Measurements from ENCODE around the gene TCTN2. TPM values are rescaled to one million over a fixed set of nuclear protein-coding genes. Genes with fewer than 3 reads are reported as not detected.

The TCTN2 gene
- polyA plus RNA-seq, 1 experiment = 8.1 TPM

GRCh38 chr12:123643911-123644310 lies 27.0 kb upstream of the TCTN2 start:
- Histone ChIP-seq H3K27me3 (ENCODE audit: control insufficient read depth, insufficient read depth, low read length) (no peaks in the 10 kb centered on the region), H3K36me3 (ENCODE audit: control insufficient read depth, insufficient read depth, low read length) (peaks cover 9% of the 10 kb centered on the region), H3K4me3 (ENCODE audit: low read depth, low read length) (no peak overlapping the region)
- TF ChIP-seq, protein P1, sequence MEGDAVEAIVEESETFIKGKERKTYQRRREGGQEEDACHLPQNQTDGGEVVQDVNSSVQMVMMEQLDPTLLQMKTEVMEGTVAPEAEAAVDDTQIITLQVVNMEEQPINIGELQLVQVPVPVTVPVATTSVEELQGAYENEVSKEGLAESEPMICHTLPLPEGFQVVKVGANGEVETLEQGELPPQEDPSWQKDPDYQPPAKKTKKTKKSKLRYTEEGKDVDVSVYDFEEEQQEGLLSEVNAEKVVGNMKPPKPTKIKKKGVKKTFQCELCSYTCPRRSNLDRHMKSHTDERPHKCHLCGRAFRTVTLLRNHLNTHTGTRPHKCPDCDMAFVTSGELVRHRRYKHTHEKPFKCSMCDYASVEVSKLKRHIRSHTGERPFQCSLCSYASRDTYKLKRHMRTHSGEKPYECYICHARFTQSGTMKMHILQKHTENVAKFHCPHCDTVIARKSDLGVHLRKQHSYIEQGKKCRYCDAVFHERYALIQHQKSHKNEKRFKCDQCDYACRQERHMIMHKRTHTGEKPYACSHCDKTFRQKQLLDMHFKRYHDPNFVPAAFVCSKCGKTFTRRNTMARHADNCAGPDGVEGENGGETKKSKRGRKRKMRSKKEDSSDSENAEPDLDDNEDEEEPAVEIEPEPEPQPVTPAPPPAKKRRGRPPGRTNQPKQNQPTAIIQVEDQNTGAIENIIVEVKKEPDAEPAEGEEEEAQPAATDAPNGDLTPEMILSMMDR (IDR thresholded peaks at IDR 0.05; ENCODE audit: insufficient read depth, low read depth, low read length) = no peak
- POLR2A ChIA-PET = no interaction called here
- no peak for DNase-seq (ENCODE audit: low read depth)
- CTCF ChIA-PET = interaction anchor here (1.7 kb wide), 1 partner anchor 14 kb away, joined by 3 read pairs; no protein-coding TSS in a partner anchor

- no peak for DNase-seq (ENCODE audit: low read depth)
- ChIA-PET CTCF (interaction anchor here (1.1 to 1.7 kb wide), 2 partner anchors 13 to 27 kb away, joined by 3 to 4 read pairs; no protein-coding TSS in a partner anchor), POLR2A (no interaction called here)
- TF ChIP-seq, protein P1 (IDR thresholded peaks at IDR 0.05; ENCODE audit: insufficient read depth, low read depth, low read length) = no peak
- no peaks in the 10 kb centered on the region for H3K27me3 ChIP-seq (ENCODE audit: control insufficient read depth, insufficient read depth, low read length)
- H3K36me3 ChIP-seq (ENCODE audit: control insufficient read depth, insufficient read depth, low read length) = peaks cover 9% of the 10 kb centered on the region
- no peak overlapping the region for H3K4me3 ChIP-seq (ENCODE audit: low read depth, low read length)
Measured at GRCh38 chr12:123645380-123645779, 25.5 kb upstream of the TCTN2 start.

DNA sequence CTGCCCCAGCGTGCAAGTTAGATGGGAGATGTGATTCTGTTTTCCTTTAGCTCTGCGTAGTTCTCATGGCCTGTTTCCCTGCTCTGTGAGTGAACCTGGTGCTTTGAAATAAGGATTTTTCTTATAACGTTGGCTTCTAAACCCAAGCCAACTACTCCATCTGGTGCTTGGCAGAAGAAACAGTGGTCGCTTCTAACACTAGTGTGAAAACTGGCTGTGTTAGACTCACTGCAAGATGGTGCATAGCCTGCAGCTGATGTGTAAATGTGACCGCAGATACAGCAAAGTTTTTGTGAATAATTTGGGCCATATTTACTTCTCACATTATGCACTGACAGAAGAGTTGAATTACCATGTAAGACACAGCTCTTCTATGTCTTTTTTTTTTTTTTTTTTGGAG lies 25.0 kb upstream of the TCTN2 start:
- ChIA-PET CTCF (interaction anchor here (1.1 kb wide), 1 partner anchor 27 kb away, joined by 4 read pairs; no protein-coding TSS in a partner anchor), POLR2A (no interaction called here)
- Histone ChIP-seq H3K36me3 (ENCODE audit: control insufficient read depth, insufficient read depth, low read length) (peaks cover 9% of the 10 kb centered on the region), H3K27me3 (ENCODE audit: control insufficient read depth, insufficient read depth, low read length) (no peaks in the 10 kb centered on the region), H3K4me3 (ENCODE audit: low read depth, low read length) (no peak overlapping the region)
- DNase-seq (ENCODE audit: low read depth) = no peak
- TF ChIP-seq, protein P1 (IDR thresholded peaks at IDR 0.05; ENCODE audit: insufficient read depth, low read depth, low read length) = no peak

GRCh38 chr12:123648401-123648800 lies 22.5 kb upstream of the TCTN2 start:
- TF ChIP-seq, protein P1 (IDR thresholded peaks at IDR 0.05; ENCODE audit: insufficient read depth, low read depth, low read length) = no peak
- POLR2A ChIA-PET = no interaction called here
- H3K4me3 ChIP-seq (ENCODE audit: low read depth, low read length) = no peak overlapping the region
- H3K27me3 ChIP-seq (ENCODE audit: control insufficient read depth, insufficient read depth, low read length) = no peaks in the 10 kb centered on the region
- H3K36me3 ChIP-seq (ENCODE audit: control insufficient read depth, insufficient read depth, low read length) = peaks cover 9% of the 10 kb centered on the region
- no peak for DNase-seq (ENCODE audit: low read depth)
- CTCF ChIA-PET = no interaction called here

GRCh38 chr12:123654129-123654701 lies 16.7 kb upstream of the TCTN2 start:
- DNase-seq (ENCODE audit: low read depth) = no peak
- H3K27me3 ChIP-seq (ENCODE audit: control insufficient read depth, insufficient read depth, low read length) = no peaks in the 10 kb centered on the region
- TF ChIP-seq, protein P1 (IDR thresholded peaks at IDR 0.05; ENCODE audit: insufficient read depth, low read depth, low read length) = no peak
- H3K36me3 ChIP-seq (ENCODE audit: control insufficient read depth, insufficient read depth, low read length) = peaks cover 7% of the 10 kb centered on the region
- POLR2A ChIA-PET = no interaction called here
- no peak overlapping the region for H3K4me3 ChIP-seq (ENCODE audit: low read depth, low read length)
- CTCF ChIA-PET = no interaction called here

All from BJ (cell line).